ENCODE data around the gene CSPG5.

CSPG5 gene

GRCh38 chr3:47540281-47540680 is 38.4 kb downstream of the CSPG5 start:
- peak; percentile 13 for DNase-seq (ENCODE audit: low read depth)

GRCh38 chr3:47536967-47537366 is 41.7 kb downstream of the CSPG5 start:
- no peak for DNase-seq (ENCODE audit: low read depth)

- no peak for DNase-seq (ENCODE audit: low read depth)
These were observed 42.3 kb downstream of the CSPG5 start for GRCh38 chr3:47536221-47536891.

GRCh38 chr3:47533996-47534454 is 44.6 kb downstream of the CSPG5 start:
- DNase-seq (ENCODE audit: low read depth), result no peak

GRCh38 chr3:47533481-47533880 is 45.2 kb downstream of the CSPG5 start:
- DNase-seq (ENCODE audit: low read depth), result no peak

GRCh38 chr3:47527952-47528725 is 50.5 kb downstream of the CSPG5 start:
- DNase-seq (ENCODE audit: low read depth), result no peak

GRCh38 chr3:47525617-47526016 is 53.0 kb downstream of the CSPG5 start:
- no peak for DNase-seq (ENCODE audit: low read depth)

GRCh38 chr3:47523310-47524073 is 55.2 kb downstream of the CSPG5 start:
- no peak for DNase-seq (ENCODE audit: low read depth)

- peak; percentile 89 for DNase-seq (ENCODE audit: low read depth)
These were observed 56.3 kb downstream of the CSPG5 start for GRCh38 chr3:47522082-47522987.

- DNase-seq (ENCODE audit: low read depth), result no peak
These were observed 57.9 kb downstream of the CSPG5 start for GRCh38 chr3:47520756-47521155.

GRCh38 chr3:47517937-47518336 is 60.7 kb downstream of the CSPG5 start:
- DNase-seq (ENCODE audit: low read depth), result no peak

- peak; percentile 13 for DNase-seq (ENCODE audit: low read depth)
These were observed 62.8 kb downstream of the CSPG5 start for GRCh38 chr3:47515864-47516319.

- no peak for DNase-seq (ENCODE audit: low read depth)
These were observed 63.6 kb downstream of the CSPG5 start for GRCh38 chr3:47515100-47515499.

- peak; percentile 97 for DNase-seq (ENCODE audit: low read depth)
These were observed 65.3 kb downstream of the CSPG5 start, which contains the start of gene ELP6 for GRCh38 chr3:47513125-47513929. Gene ELP6, minus strand, starts transcription at chr3:47513712. Its CDS starts 122 bp downstream, at chr3:47513590.

GRCh38 chr3:47512416-47513124 is 66.1 kb downstream of the CSPG5 start:
- peak; percentile 44 for DNase-seq (ENCODE audit: low read depth)
